Activated CD4-positive, alpha-beta T cell treated with anti-CD3 and anti-CD28 coated beads, Interleukin-2, Interleukin-6, amounts not matched to agents 100 ng/mL and 50 ng/mL, durations not matched to agents 16 hours and 8 hours (primary cell): Measurements from ENCODE around the gene CHCHD10.

Experiments used
- DNase-seq: peaks from one replicate; pipeline ENCODE4 v3.0.0-alpha.2; 2020

CHCHD10 gene

DNA sequence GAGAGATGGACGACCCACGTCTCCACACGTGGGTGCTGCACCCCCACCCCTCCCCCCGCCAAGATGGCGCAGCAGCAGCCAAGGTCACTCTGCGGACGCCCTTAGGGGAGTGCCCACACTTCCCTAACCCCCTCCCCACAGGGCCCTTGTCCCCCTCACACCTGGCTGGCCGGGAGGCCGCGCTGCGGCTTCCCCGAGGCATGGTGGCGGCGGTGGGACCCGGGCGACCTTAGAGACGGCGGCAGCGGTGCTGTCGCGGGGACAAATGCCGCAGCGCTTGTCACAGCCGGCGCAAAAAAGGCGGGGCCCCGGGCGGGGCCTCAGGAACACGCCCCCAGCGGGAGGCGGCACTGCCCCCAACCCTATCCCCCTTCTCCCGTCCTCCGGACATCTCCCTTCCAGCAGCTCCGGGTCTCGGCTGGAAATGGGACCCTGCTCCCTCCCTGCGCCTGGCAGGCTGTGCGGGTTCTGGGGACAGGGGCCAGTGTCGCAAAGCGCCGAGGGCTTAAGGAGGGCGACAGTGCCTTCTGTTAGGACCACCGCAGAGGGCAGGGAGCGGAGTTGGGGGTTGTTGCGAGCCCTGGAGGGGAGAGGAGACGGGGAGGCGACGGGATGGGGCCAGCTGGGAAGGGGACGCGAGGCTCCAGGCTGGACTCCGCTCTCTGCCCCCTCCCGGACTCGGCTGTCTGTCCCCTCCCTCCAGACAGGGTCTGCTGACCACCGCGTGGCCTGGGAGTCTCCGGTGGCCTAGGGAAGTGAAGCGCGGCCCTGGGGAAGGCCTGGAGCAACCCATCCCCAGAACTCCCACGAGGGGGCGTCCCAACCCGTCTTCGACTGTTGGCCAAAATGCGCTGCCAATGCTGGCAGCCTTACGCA is at the start of gene CHCHD10:
TSS of gene CHCHD10 (minus strand) at position 300 of the 876 bp plus-strand sequence. CDS start at position 202, 98 bp downstream.
- peak; percentile 88 for DNase-seq

DNA sequence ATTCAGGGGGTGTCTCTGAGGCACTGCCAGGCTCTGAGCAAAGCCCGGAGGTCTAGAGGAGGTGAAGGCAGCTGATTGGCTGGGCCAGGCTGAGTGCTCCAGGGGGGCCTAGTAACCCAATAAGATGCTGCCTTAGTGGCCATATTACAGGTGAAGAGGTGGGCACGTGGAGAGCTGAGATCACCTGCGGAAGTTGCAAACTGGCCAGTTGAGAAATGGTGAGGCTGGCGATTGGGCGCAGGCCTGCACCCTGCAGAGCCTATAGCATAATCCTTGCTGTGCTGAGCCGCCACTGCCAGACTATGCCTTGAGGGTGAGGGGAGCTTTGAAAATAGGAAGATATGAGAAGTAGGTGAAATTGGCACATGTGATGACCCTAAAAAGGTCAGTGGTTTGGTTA is 49.4 kb upstream of the CHCHD10 start:
- no peak for DNase-seq

DNA sequence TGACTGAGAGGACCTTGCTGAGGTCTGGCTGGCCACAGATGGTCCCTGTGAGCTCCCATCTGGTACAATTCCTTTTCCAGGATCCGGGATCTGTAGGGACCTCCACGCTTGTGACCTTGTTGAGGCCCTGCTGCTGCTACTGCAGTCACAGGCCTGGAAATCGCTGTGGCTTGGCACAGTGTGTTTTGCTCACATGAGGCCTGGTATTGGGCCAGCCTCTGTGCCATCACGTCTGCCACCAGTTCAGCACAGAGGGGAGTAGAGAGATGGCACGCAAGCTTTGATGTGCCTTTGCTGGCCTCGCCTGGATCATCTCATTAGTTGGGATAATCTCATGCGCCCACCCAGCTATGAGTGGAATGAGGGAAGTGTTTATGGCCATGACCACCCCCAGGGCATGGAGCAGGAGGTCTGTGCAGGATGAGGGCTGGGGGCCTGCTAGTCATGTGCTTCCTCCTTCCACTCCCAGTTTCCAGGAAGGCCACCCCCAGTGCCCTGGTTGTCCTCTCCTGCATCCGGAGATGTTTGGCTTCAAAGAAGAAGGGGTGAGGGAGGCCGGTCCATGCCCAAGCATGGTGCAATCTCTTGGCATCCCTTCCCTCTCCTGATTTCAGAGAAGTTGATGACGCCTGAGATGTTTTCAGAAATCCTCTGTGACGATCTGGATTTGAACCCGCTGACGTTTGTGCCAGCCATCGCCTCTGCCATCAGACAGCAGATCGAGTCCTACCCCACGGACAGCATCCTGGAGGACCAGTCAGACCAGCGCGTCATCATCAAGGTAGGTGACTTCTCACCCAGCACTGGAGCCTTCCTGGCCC is 48.6 kb upstream of the CHCHD10 start:
- no peak for DNase-seq

DNA sequence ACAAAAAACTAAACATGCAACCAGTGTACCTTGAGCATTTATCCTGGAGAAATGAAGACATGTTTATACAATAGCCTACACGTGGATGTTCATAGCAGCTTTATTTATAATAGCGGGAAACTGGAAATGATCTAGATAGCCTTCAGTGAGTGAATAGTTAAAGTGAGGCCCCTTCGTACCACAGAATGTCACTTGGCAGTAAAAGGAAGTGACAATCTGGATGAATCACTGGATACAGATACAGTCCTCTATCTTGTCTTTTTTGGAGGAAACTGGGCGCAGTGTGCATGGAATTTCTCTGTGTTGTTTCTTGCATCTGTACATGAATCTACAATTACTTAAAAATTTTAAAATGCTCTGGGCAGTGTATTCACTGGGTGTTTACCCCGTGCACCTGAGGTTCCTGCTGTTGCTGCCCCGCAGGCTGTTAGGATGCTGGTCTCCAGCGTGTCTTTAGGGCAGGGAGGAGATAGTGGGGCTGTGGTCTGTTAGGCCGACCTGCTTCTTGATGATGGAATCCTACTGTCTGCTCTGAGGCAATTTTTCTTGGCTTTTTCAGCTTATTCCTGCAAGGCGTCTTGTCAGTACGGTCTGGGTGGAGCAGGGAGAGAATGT is 47.9 kb upstream of the CHCHD10 start:
- no peak for DNase-seq

DNA sequence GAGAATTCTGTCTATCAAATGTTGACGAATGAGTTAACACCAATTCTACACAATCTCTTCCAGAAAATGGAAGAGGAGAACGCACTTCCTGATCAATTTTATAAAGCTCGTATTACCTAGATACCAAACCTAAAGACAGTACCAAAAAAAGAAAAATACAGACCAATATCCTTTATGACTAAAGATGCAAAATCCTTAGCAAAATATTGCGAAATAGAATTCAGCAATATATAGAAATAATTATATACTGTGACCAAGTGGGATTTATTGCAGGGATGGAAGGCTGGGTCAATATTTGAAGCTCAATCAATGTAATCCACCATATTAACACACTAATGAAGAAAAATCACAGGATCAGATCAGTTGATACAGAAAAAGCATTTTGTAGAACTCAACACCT is 44.6 kb upstream of the CHCHD10 start:
- no peak for DNase-seq

DNA sequence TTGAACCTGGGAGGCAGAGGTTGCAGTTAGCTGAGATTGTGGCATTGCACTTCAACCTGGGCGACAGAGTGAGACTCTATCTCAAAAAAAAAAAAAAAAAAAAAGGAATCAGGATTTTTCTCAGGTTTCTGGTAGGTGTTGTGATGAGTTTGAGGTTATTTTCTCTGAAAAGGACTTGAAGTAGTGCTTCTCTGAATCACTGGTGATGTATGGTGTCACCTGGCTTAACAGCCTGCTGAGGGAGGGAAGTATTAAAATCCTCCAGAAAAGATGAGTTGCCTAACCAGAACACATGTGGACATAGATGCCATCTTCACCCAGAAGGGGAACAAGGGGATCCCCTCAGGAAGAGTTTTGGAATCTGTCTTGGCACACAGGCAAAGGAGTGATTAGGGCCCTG is 39.1 kb upstream of the CHCHD10 start:
- DNase-seq = no peak

DNA sequence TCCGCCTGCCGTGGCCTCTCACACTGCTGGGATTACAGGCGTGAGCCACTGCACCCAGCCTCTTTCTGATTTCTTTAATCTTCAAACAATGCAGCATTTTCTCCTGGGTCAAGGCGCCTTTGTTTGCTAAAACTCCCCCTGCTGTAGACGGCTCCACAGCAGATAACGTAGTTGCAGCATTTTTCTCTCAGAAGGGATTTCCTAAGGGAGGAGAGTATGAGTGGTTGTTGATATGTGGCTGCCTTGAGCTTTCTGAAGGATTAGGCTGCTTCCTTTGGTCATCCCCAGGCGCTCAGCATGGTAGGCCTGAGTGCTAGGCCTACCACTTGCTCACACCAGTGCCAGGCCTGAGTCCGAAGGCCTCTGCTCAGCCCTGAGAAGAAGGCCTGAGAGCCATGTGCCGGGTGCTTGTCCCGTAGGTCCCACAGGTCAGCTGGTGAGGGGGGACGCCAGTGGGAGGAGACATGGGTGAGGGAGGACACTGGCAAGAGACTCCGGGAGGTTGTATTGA is 37.1 kb upstream of the CHCHD10 start:
- DNase-seq = no peak

DNA sequence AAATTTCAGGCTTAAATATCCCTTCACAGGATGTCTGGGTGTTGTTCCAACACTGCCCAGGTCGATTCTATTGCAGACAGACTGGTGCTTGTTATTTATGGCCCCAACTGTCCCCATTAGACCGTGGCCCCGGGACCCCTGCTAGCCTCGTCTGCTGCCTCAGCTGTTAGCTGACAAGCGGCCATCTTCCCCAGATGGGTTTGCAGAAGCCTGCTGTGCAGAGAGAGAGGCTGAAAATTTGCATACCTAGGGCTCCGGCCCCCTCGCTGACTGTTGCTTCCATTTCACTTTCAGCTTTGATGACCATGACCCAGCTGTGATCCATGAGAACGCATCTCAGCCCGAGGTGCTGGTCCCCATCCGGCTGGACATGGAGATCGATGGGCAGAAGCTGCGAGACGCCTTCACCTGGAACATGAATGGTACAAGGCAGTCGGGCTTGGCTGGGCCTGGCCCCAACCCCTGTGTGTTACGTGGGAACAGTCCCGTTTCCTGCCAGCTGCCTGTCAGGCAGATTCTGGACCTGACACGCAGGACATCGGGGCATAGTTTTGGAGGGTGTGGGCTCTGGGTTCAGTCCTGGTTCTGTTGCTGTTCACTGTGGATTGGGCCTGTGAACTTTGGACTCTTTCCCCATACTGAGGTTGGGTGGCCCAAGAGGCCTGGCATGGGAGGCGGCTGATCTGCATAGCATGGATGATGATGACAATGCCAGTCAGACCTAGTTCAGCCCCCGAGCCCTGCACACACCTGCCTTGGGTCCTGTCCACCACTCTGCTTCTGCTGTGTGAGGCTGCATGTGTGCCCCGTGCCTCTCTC is 35.4 kb upstream of the CHCHD10 start:
- no peak for DNase-seq

DNA sequence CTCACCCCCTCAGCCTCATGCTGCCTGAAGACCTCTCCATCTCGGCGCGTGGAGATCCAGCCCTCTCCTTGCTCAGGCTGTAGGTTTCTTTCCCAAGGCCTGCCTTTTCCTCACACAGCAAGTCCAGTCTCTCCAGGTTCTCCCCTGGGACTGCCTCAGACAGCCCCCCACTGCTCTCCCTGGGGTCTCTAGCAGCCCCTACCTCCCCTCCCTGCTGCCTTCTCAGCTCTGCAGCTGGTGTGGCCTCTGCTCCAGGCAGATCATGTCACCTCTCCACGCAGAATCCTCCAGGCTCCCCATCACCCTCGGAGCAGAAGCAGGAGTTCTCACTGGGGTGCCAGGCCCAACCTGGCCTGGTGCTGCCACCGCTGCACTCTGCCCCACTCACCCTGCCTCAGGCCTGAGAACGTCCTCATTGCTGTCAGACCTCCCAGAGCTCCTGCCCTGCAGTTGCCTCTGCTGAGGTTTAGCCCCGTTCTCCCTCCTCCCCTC is 34.2 kb upstream of the CHCHD10 start:
- DNase-seq = no peak

DNA sequence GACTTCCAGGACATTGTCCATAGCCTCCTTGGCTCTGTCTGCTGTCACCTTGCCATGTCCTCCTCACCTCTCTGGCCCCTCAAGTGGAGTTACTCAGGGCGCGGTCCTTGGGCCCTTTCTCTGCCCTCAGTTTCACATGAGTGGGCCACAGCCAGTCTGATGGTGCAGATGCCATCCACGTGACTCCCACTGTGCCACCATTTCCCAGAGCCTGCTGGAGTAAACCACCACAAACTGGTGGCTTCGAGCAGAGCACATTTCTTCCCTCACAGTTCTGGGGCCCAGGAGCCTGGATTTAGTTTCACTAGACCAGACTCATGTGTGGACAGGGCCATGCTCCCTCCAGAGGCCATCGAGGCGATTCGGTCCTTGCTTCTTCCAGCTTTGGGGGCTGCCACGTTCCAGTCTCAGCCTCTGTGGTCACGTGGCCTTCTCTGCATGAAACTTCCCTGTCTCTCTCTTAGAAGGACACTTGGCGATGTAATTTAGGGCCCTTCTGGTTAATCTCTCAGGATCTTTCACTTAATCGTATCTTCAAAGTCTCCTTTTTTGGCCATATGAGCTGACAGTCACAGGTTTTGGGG is 33.6 kb upstream of the CHCHD10 start:
- no peak for DNase-seq

DNA sequence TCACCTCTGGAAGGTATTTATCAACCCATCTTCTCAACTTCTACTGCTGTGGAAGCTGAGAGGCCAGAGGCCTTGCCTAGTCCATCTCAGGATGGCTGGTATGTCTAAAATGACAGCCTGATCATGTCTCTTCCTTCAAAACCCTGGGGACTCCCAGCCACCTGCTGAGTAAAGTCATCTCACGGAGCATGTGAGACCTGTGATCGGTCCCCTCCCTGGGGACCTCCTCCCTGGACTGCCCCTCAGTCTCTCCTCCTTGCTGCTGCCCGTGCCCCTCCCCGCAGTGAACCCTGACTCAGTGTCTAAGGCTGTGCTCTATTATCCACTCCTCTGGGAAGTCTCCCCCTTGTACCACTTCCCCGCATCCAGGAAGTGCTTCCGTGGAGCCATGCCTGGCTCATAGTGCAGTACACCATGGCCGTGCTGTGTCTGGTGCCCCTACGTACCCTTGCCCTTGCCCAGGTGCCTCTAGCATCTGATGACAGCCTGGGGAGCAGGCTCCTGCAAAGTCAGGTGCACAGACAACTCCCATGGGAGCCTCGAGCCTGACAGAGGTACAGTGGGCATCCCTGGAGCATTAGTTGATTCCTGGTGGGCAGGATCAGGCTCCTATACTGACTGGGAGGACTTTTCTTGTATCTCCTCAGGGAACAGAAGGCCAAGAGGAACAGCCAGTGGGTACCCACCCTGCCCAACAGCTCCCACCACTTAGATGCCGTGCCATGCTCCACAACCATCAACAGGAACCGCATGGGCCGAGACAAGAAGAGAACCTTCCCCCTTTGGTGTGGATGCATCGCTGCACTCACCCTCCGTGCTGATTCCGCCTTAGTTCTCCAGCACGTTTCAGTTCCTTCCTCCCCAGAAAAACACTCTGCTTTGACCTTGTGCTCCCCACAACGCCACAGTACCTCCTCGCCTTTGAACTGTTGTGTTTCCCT is 32.8 kb upstream of the CHCHD10 start:
- no peak for DNase-seq

DNA sequence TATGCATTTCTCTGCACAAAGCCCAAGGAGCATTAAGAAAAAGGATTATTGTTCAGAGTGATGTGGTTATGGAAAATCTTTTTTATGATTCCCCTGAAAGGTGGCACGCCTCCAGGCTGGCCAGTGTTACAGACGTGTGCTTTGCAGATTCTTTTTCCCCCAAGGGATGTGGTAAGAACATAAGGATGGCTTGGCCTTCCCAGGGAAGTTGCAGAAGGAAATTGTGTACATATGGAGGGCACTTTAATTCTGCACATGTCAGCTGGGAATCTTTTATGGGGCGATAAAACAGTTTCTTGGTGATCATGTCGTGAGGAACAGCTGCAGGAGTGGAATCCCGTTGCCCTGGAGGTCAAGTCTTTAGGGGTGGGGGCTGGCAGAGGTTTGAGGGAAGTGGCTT is 28.7 kb upstream of the CHCHD10 start:
- DNase-seq = no peak

DNA sequence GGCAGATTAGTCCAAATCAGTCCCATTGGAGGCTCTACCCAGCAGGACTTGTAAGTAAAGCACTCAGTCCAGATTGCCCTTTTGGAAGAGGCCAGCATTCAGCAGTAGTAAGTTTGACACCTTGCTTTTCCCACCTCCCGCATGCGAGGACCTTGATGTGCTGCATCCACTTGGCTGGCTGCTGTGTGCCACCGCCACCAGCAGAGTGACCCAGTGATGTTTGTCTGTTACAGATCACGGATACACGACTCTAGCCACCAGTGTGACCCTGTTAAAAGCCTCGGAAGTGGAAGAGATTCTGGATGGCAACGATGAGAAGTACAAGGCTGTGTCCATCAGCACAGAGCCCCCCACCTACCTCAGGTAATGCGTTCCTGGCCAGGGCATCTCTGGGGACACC is 25.6 kb upstream of the CHCHD10 start:
- DNase-seq = no peak

DNA sequence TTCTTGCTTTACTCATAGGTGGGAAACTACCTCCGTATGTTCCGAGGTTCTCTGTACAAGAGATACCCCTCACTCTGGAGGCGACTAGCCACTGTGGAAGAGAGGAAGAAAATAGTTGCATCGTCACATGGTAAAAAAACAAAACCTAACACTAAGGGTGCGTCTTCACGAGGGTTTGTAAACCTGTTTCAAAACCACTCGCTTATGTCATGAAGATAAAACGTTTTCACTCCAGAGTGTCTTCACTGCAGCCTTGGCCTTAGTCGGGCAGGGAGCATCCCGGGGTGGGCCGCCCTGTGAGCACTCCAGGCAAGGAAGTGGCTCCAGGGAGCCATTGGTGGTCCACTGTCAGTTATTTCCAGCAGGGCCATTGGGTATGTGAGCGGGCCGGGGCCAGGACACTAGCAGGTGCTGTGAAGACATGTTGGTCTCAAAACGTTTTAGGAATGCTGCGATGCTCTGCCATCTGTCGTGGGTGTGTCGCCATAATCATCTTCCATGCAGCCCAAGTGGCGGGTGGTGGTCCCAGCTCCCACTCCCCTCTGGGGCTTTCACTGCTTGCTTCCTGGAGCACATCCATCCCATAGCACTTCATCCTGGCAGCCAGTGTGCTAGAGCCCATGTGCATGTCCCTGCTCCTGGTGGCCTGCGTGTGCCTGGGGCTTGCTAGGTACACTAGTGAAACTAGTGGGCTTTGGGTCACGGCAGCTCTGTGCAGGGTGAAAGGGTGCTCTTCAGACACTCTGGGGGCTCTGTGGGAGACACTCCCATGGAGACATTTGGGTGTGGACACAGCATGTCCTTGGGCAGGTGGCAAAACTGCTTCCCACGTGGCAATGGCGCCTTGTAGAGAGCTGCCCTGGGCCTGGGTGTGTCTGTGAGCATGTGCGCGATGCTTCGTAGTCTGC is 24.2 kb upstream of the CHCHD10 start:
- DNase-seq = no peak

DNA sequence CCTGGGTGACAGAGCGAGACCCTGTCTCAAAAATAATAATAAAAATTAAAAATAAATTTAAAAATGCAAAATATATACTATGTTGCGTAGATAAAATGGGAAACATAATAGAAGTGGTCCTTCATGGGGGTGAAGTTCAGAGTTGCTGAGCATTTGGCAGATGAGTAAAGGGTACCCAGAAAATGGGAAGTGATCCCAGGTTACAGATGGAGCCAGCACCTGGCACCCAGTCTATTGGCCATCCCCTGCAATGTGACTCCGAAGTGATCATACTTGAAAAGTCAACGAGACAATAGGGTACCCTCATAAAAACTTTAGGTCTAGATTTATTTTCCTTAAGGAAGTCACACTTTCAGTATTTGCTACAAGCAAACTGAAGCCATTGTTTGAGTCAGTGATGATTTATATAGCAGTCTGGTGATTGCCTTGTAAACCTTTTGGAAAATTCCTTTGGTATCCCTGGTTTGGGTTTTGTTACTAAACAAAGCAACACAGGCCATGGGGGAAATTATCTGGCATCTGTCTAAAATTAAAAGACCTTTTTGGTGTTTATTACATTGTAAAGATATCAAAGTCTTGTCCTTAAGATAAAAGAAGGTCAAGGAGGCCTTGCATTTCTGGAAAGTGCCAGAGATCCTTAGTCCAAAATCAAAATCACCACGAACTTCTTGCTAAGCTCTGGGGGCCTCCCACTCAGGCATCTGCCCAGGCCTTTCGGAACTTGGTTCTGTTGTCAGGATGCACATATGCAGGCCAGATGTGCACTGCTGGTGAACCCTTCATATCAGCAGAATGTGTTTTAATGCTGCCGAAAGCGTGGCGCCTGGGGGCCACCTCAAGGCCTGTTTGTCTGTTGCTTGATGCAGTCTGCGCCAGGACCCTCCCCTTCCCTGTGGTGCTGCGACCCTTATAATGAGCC is 23.3 kb upstream of the CHCHD10 start:
- no peak for DNase-seq

DNA sequence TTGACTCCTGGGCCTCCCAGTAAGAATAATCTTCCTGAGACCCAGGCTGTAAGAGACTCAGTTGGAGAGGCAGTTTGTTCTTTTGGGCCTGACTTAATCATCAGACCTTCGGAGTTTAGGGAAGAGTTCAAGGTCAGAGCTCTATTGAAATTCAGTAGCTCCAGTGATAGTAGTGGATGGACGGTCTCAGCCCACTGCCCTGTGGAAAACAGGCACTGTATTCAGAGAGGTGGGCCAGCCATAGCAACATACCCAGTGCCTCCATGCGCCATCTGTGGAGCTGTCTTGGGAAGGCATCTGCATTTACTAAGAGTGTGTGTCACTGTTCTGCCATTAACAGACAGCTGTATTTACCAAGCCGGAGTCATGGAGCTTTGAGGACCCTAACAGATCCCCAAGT is 21.9 kb upstream of the CHCHD10 start:
- DNase-seq = no peak

DNA sequence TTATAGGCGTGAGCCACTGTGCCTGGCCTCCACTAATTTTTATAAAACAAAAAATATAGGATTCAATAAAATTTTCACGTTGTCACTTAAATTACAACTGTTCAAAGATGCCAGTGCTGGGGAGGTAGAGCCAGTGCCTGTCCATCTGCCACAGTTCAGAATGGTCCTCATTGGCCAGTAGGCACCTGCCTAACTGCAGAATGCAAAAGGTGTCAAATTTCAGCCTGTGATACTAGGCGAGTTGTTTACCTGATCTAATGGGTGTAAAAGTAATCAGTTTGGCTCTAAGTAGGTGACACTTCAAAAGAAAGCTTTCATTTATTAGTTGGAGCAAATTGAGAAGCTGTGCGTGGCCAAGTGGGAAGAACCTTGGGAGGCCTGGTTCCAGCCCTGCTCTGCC is 21.3 kb upstream of the CHCHD10 start:
- DNase-seq = no peak

DNA sequence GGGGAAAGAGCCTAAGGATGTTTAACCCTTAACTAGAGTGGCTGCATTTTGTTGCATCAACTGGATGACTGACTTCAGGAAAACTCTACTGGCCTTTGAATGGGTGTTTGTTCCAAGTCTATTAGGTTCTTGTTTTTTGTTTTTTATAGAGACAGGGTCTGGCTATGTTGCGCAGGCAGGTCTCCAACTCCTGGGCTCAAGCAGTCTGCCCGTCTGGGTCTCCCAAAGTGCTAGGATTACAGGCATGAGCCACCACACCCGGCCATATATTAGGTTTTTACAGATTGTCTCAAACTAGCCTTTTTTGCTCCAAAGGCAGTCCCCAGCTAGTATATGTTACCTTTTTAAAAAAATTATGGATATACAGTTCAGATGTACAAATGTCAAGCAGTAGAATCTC is 20.1 kb upstream of the CHCHD10 start:
- no peak for DNase-seq

DNA sequence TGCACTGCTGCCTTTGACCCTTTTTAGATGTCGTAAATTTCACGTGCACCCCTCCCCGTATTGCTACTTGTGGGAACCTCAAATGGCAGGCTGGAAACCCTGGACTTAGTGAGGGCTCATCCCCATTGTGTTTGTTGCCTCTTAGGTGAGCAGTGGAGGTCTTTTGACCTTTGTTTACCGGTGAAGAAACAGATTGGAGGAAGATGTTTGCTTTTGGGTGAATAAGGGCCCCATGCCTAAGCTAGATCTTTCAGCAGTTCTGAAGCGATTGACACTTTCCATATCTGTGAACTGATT is 19.8 kb upstream of the CHCHD10 start:
- no peak for DNase-seq
